SH-SY5Y (cell line): Measurements from ENCODE around the gene SKOR1.

ENCODE experiments used
- GATA2 ChIP-seq: IDR thresholded peaks from 2 replicates; pipeline ENCODE4 v1.6.1; 2011; ENCODE audit warnings: mild to moderate bottlenecking, low read depth, low read length
- GATA3 ChIP-seq: IDR thresholded peaks from 2 replicates; pipeline ENCODE4 v1.6.1; 2011; ENCODE audit warnings: low read depth, mild to moderate bottlenecking, low read length, moderate library complexity

DNA sequence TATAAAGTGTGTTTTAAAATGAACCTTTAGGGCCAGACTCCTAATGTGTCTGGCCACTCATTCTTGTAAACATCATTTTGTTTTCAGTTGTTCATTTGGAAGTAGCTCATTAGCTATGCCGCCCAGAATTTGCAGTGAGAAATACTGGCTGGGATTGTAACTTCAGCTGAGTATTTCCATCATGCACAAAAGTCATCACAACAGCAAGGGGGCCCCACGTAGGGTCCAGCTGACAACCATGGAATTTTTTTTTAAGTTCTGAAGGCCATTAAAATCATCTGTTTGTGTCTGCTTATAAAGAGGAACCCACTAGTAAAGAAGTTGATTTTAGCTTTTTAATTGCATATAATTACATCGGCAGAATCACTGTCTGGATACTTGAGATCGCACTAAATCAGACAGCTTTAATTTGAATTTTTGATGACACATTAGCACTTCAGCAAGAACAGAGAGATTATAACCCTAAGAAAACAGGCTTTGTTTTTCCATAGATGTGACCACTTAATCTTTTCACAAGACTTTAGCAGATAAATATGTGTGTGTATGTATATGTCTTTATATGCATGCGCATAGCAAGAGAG lies 46.3 kb upstream of the SKOR1 start:
- TF ChIP-seq GATA2, result no peak
- no peak for TF ChIP-seq GATA3
